ENCODE data around the gene RIBC2.

- no peak for TF ChIP-seq CTCF (IDR thresholded peaks at IDR 0.05)
- no peak for TF ChIP-seq POLR2AphosphoS5 (IDR thresholded peaks at IDR 0.05)
- TF ChIP-seq POLR2A (IDR thresholded peaks at IDR 0.05): no peak
These were observed 57.4 kb downstream of the RIBC2 start for GRCh38 chr22:45470871-45471270.

Measured in gastroesophageal sphincter (tissue), 3 donors.